ENCODE measurements around the gene LRP1B. TPM values are rescaled to one million over a fixed set of nuclear protein-coding genes. Genes with fewer than 3 reads are reported as not detected.

Gene LRP1B
- total and polyA plus RNA-seq, 2 donors (not counting 1 experiment from before 2014, with no cell fraction given): not detected

GRCh38 chr2:141748616-141749015 is 382.2 kb downstream of the LRP1B start:
- H3K4me1 ChIP-seq (ENCODE audit: control insufficient read depth in 2 of 2, insufficient read depth in 2 of 2, low read length in 2 of 2): no peaks in the 10 kb centered on the region
- TF ChIP-seq EZH2 (IDR thresholded peaks at IDR 0.05; ENCODE audit: borderline replicate concordance, insufficient read depth, low read depth, low read length, poor library complexity, severe bottlenecking) (no peak), CTCF (IDR thresholded peaks at IDR 0.05) (no peak)
- H3K27me3 Mint-ChIP-seq: no peaks in the 10 kb centered on the region
- H2AFZ ChIP-seq (ENCODE audit: insufficient read depth, low read depth, low read length, poor library complexity, severe bottlenecking): no peak overlapping the region
- ChIA-PET POLR2A (no interaction called here), CTCF (no interaction called here)
- no peak overlapping the region for H3K9ac ChIP-seq (ENCODE audit: low read length)
- no peaks in the 10 kb centered on the region for H3K27me3 ChIP-seq (replicated peaks in 1 of 4; ENCODE audit: control extremely low read depth in 1 of 4, control insufficient read depth in 3 of 4, insufficient read depth in 4 of 4, low read length in 3 of 4)
- no peaks in the 10 kb centered on the region for H3K4me1 Mint-ChIP-seq
- intact Hi-C loops (cut with micrococcal nuclease): no loop called here
- no peaks in the 10 kb centered on the region for H3K79me2 ChIP-seq (ENCODE audit: control insufficient read depth, insufficient read depth, low read length)
- H3K9me3 ChIP-seq (ENCODE audit: control extremely low read depth in 1 of 3, control insufficient read depth in 2 of 3, insufficient read depth in 1 of 3, low read length in 2 of 3): no peaks in the 10 kb centered on the region
- no peak overlapping the region for H3K27ac Mint-ChIP-seq
- H3K4me3 Mint-ChIP-seq: no peak overlapping the region
- WGBS (ENCODE audit: insufficient coverage): no CpG with 5 or more reads among the region's 1 CpG
- no peak for DNase-seq
- H4K20me1 ChIP-seq (ENCODE audit: control insufficient read depth, insufficient read depth, low read length, poor library complexity, severe bottlenecking): no peaks in the 10 kb centered on the region
- H3K36me3 ChIP-seq (replicated peaks in 1 of 2; ENCODE audit: control extremely low read depth in 1 of 2, control insufficient read depth in 1 of 2, extremely low read depth in 1 of 2, insufficient read depth in 2 of 2, low read length in 1 of 2): no peaks in the 10 kb centered on the region
- no peak for ATAC-seq (ENCODE audit: low read depth)
- H3K4me3 ChIP-seq (ENCODE audit: control extremely low read depth in 1 of 5, extremely low read depth in 1 of 5, insufficient read depth in 1 of 5, low read depth in 2 of 5, low read length in 4 of 5): no peak overlapping the region
- no peaks in the 10 kb centered on the region for H3K9me3 Mint-ChIP-seq (ENCODE audit: insufficient read depth)
- no peak overlapping the region for H3K4me2 ChIP-seq (replicated peaks; ENCODE audit: low read depth, low read length, poor library complexity, severe bottlenecking)
- H3K27ac ChIP-seq (ENCODE audit: low read length in 2 of 2): no peak overlapping the region

- intact Hi-C loops (cut with micrococcal nuclease): no loop called here
- H3K4me3 Mint-ChIP-seq: no peak overlapping the region
- no peaks in the 10 kb centered on the region for H3K79me2 ChIP-seq (ENCODE audit: control insufficient read depth, insufficient read depth, low read length)
Measured at GRCh38 chr2:141741652-141742051, 389.2 kb downstream of the LRP1B start.

More at GRCh38 chr2:141741652-141742051, 389.2 kb downstream of the LRP1B start:
- no peaks in the 10 kb centered on the region for H3K36me3 ChIP-seq (replicated peaks in 1 of 2; ENCODE audit: control extremely low read depth in 1 of 2, control insufficient read depth in 1 of 2, extremely low read depth in 1 of 2, insufficient read depth in 2 of 2, low read length in 1 of 2)
- no peak overlapping the region for H3K4me3 ChIP-seq (ENCODE audit: control extremely low read depth in 1 of 5, extremely low read depth in 1 of 5, insufficient read depth in 1 of 5, low read depth in 2 of 5, low read length in 4 of 5)
- no peaks in the 10 kb centered on the region for H4K20me1 ChIP-seq (ENCODE audit: control insufficient read depth, insufficient read depth, low read length, poor library complexity, severe bottlenecking)
- POLR2A ChIA-PET: no interaction called here
- no peaks in the 10 kb centered on the region for H3K9me3 ChIP-seq (ENCODE audit: control extremely low read depth in 1 of 3, control insufficient read depth in 2 of 3, insufficient read depth in 1 of 3, low read length in 2 of 3)
- H3K27me3 Mint-ChIP-seq: no peaks in the 10 kb centered on the region
- ATAC-seq (ENCODE audit: low read depth): no peak
- no peak overlapping the region for H3K9ac ChIP-seq (ENCODE audit: low read length)
- H3K4me2 ChIP-seq (replicated peaks; ENCODE audit: low read depth, low read length, poor library complexity, severe bottlenecking): no peak overlapping the region
- WGBS (ENCODE audit: insufficient coverage): 100% methylated on average over 2 of the region's 3 CpGs
- no peak overlapping the region for H2AFZ ChIP-seq (ENCODE audit: insufficient read depth, low read depth, low read length, poor library complexity, severe bottlenecking)
- H3K9me3 Mint-ChIP-seq (ENCODE audit: insufficient read depth): no peaks in the 10 kb centered on the region
- no peaks in the 10 kb centered on the region for H3K27me3 ChIP-seq (replicated peaks in 1 of 4; ENCODE audit: control extremely low read depth in 1 of 4, control insufficient read depth in 3 of 4, insufficient read depth in 4 of 4, low read length in 3 of 4)
- no peak overlapping the region for H3K27ac Mint-ChIP-seq
- no peak overlapping the region for H3K27ac ChIP-seq (ENCODE audit: low read length in 2 of 2)
- H3K4me1 ChIP-seq (ENCODE audit: control insufficient read depth in 2 of 2, insufficient read depth in 2 of 2, low read length in 2 of 2): no peaks in the 10 kb centered on the region
- no peak for DNase-seq
- H3K4me1 Mint-ChIP-seq: no peaks in the 10 kb centered on the region
- TF ChIP-seq CTCF (IDR thresholded peaks at IDR 0.05): no peak
- no peak for TF ChIP-seq EZH2 (IDR thresholded peaks at IDR 0.05; ENCODE audit: borderline replicate concordance, insufficient read depth, low read depth, low read length, poor library complexity, severe bottlenecking)
- CTCF ChIA-PET: no interaction called here
